SK-N-MC (cell line): ENCODE measurements around the gene ATP5F1E.

Source experiments
- EZH2 ChIP-seq: fragments of 200-600 bp; sonication (generic); IDR thresholded peaks from one replicate; pipeline ENCODE4 v1.6.1; 2017; ENCODE audit warnings: antibody characterized with exemption
- FOXP2 ChIP-seq: optimal IDR thresholded peaks from 2 replicates; pipeline ENCODE3; 2011; ENCODE audit warnings: mild to moderate bottlenecking, moderate library complexity; ENCODE audit not compliant: insufficient read depth; ENCODE audit errors: extremely low read length, control extremely low read depth
- POLR2AphosphoS5 ChIP-seq: IDR thresholded peaks from 2 replicates; pipeline ENCODE4 v1.6.1; 2012; ENCODE audit warnings: mild to moderate bottlenecking, low read depth, low read length, borderline replicate concordance

DNA sequence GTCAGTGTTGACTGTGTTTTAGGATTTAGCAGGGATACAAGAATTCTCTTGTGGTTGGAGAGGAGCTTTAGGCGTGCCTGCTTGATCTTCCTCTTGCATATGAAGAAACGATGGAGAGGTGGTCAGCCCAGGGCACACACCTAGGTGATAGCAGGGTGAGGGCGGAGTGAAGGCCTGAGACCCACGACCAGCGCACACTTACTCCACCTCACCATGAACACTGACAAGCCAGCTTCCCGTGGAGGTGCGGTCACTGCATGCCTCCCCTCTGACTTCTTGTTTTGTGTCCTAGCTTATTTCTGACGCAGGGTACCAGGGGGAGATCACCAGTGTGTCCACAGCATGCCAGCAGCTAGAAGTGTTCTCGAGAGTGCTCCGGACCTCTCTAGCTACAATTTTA is 42.9 kb downstream of the ATP5F1E start:
- TF ChIP-seq EZH2, result no peak
- no peak for TF ChIP-seq FOXP2
- no peak for TF ChIP-seq POLR2AphosphoS5
